K562 (cell line): ENCODE data around the gene TTC13. TPM values are rescaled to one million over a fixed set of nuclear protein-coding genes. Genes with fewer than 3 reads are reported as not detected.

Source experiments
- ARHGAP35 ChIP-seq: fragments of 450-650 bp; IDR thresholded peaks from 2 replicates; pipeline ENCODE4 v1.6.1; 2018; ENCODE audit not compliant: partially characterized antibody
- CSDE1 ChIP-seq, 2 experiments: fragments of 450-650 bp; IDR thresholded peaks; 2 replicates each; pipeline ENCODE4 v1.6.1; 2016; ENCODE audit warnings: mild to moderate bottlenecking in 1 of 2
- DACH1 ChIP-seq: fragments of 450-650 bp; IDR thresholded peaks from 2 replicates; pipeline ENCODE4 v1.6.1; 2018; ENCODE audit not compliant: partially characterized antibody
- EHMT2 ChIP-seq: fragments of 450-650 bp; IDR thresholded peaks from 2 replicates; pipeline ENCODE4 v1.6.1; 2018; ENCODE audit warnings: antibody characterized with exemption
- ELF4 ChIP-seq: fragments of 450-650 bp; formaldehyde crosslinking; IDR thresholded peaks from 2 replicates; pipeline ENCODE4 v1.4.0; 2022; ENCODE audit warnings: missing genetic modification characterization
- LEF1 ChIP-seq: fragments of 450-650 bp; IDR thresholded peaks from 2 replicates; pipeline ENCODE4 v1.6.1; 2016; ENCODE audit warnings: mild to moderate bottlenecking
- MAFG ChIP-seq: fragments of 450-650 bp; conservative IDR thresholded peaks from 2 replicates; pipeline ENCODE4 v1.6.1; 2016; ENCODE audit warnings: missing genetic modification characterization, missing compliant biosample characterization
- MEIS2 ChIP-seq: fragments of 450-650 bp; IDR thresholded peaks from 2 replicates; pipeline ENCODE4 v1.6.1; 2014; ENCODE audit warnings: mild to moderate bottlenecking; ENCODE audit not compliant: partially characterized antibody
- PTBP1 ChIP-seq: fragments of 200-400 bp; formaldehyde crosslinking; IDR thresholded peaks from 2 replicates; pipeline ENCODE4 v1.6.1; 2017; ENCODE audit warnings: low read depth, low read length
- SMARCA5 ChIP-seq: fragments of 450-650 bp; IDR thresholded peaks from 2 replicates; pipeline ENCODE4 v1.6.1; 2016
- SUPT5H ChIP-seq: fragments of 450-650 bp; IDR thresholded peaks from 2 replicates; pipeline ENCODE4 v1.6.1; 2016
- polyA plus RNA-seq, 8 experiments: library from polyadenylated mRNA; depleted of rRNA in 4 of 8; stranded (reverse) in 5 of 8; unstranded in 3 of 8; fragments of >200 nt; fragmentation: Nextera tagmentation in 2 of 8; fragmentation: Illumina TruSeq in 1 of 8; extraction: Ambion mirVana in 2 of 8; extraction: Trizol in 1 of 8; gene quantifications; 2 replicates each; pipeline versions ENCODE4 v1.2.1 to v1.2.3, GENCODE V29; 2011 to 2014; ENCODE audit warnings: inconsistent platforms in 1 of 8, missing spikeins in 1 of 8
- total RNA-seq, 7 experiments: library from RNA; depleted of rRNA in 6 of 7; stranded (reverse); fragments of >200 nt in 6 of 7; fragmentation: Illumina TruSeq in 2 of 7; extraction: Trizol in 2 of 7; gene quantifications; 2 replicates each; pipeline versions ENCODE4 v1.2.1 to v1.2.3, GENCODE V29; 2011 to 2021; ENCODE audit warnings: low replicate concordance in 1 of 7
- TF ChIP-seq, protein P1 (sequence below): fragments of 250-450 bp; sonication (Bioruptor Pico); IDR thresholded peaks from 2 replicates; pipeline ENCODE4 v1.8.0; 2022; ENCODE audit warnings: inconsistent platforms, mild to moderate bottlenecking, moderate library complexity, borderline replicate concordance
- TF ChIP-seq, protein P2 (sequence below), 2 experiments: fragments of 450-650 bp; IDR thresholded peaks; 2 replicates each; pipeline ENCODE4 v1.6.1; 2016
- TF ChIP-seq, protein P3 (sequence below): fragments of 450-650 bp; IDR thresholded peaks from 2 replicates; pipeline ENCODE4 v1.6.1; 2016; ENCODE audit warnings: missing biosample characterization, missing genetic modification characterization
- TF ChIP-seq, protein P4 (sequence below): fragments of 450-650 bp; formaldehyde crosslinking; conservative IDR thresholded peaks from 2 replicates; pipeline ENCODE4 v1.4.0; 2022; ENCODE audit warnings: mild to moderate bottlenecking, missing genetic modification characterization
- TF ChIP-seq, protein P5 (sequence below): fragments of 150-350 bp; conservative IDR thresholded peaks from 2 replicates; pipeline ENCODE4 v1.6.1; 2014; ENCODE audit warnings: low read length
- TF ChIP-seq, protein P6 (sequence below), 2 experiments: fragments of 450-650 bp in 1 of 2; IDR thresholded peaks; 2 replicates each; pipeline ENCODE4 v1.6.1; 2011 to 2017; ENCODE audit warnings: low read depth in 2 of 2, antibody characterized with exemption in 1 of 2, borderline replicate concordance in 1 of 2, low read length in 1 of 2, mild to moderate bottlenecking in 1 of 2, mixed read lengths in 1 of 2; ENCODE audit not compliant: control insufficient read depth in 1 of 2

TTC13 gene
- total and polyA plus RNA-seq, 9 of the 15 experiments (the other 6 are each of a cell fraction or from before 2014, with no cell fraction given) = 1.7 to 13.8 (median 9.6) TPM

DNA sequence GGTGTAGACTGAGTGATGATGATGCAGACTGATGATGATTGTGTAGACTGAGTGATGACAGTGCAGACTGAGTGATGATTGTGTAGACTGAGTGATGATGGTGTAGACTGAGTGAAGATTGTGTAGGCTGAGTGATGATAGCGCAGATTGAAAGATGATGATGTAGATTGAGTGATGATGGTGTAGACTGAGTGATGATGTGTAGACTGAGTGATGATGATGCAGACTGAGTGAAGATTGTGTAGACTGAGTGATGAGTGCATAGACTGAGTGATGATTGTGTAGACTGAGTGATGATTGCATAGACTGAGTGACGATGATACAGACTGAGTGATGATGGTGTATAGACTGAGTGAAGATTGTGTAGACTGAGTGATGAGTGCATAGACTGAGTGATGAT is 32.7 kb upstream of the TTC13 start (continued):
- peak; percentile 67 for TF ChIP-seq EHMT2
- TF ChIP-seq, protein P1, sequence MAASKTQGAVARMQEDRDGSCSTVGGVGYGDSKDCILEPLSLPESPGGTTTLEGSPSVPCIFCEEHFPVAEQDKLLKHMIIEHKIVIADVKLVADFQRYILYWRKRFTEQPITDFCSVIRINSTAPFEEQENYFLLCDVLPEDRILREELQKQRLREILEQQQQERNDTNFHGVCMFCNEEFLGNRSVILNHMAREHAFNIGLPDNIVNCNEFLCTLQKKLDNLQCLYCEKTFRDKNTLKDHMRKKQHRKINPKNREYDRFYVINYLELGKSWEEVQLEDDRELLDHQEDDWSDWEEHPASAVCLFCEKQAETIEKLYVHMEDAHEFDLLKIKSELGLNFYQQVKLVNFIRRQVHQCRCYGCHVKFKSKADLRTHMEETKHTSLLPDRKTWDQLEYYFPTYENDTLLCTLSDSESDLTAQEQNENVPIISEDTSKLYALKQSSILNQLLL (CRISPR knock-in tag) = no peak
- TF ChIP-seq, protein P2, sequence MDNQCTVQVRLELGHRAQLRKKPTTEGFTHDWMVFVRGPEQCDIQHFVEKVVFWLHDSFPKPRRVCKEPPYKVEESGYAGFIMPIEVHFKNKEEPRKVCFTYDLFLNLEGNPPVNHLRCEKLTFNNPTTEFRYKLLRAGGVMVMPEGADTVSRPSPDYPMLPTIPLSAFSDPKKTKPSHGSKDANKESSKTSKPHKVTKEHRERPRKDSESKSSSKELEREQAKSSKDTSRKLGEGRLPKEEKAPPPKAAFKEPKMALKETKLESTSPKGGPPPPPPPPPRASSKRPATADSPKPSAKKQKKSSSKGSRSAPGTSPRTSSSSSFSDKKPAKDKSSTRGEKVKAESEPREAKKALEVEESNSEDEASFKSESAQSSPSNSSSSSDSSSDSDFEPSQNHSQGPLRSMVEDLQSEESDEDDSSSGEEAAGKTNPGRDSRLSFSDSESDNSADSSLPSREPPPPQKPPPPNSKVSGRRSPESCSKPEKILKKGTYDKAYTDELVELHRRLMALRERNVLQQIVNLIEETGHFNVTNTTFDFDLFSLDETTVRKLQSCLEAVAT (IDR thresholded peaks at IDR 0.05) = 0 out of 4 replicates have a peak, but pooled peaks of 1 of the 2 experiments have one; percentile 9
- TF ChIP-seq, protein P3, sequence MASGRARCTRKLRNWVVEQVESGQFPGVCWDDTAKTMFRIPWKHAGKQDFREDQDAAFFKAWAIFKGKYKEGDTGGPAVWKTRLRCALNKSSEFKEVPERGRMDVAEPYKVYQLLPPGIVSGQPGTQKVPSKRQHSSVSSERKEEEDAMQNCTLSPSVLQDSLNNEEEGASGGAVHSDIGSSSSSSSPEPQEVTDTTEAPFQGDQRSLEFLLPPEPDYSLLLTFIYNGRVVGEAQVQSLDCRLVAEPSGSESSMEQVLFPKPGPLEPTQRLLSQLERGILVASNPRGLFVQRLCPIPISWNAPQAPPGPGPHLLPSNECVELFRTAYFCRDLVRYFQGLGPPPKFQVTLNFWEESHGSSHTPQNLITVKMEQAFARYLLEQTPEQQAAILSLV (tag) = 0 out of 2 replicates have a peak, but pooled peaks have one; percentile 16
- TF ChIP-seq SUPT5H = 0 out of 2 replicates have a peak, but pooled peaks have one; percentile 18
- peak; percentile 78 for TF ChIP-seq MEIS2
- no peak for TF ChIP-seq PTBP1
- TF ChIP-seq CSDE1 (IDR thresholded peaks at IDR 0.05) = no peak
- TF ChIP-seq, protein P4, sequence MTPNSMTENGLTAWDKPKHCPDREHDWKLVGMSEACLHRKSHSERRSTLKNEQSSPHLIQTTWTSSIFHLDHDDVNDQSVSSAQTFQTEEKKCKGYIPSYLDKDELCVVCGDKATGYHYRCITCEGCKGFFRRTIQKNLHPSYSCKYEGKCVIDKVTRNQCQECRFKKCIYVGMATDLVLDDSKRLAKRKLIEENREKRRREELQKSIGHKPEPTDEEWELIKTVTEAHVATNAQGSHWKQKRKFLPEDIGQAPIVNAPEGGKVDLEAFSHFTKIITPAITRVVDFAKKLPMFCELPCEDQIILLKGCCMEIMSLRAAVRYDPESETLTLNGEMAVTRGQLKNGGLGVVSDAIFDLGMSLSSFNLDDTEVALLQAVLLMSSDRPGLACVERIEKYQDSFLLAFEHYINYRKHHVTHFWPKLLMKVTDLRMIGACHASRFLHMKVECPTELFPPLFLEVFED (CRISPR knock-in tag) = 0 out of 2 replicates have a peak, but pooled peaks have one; percentile 32
- TF ChIP-seq SMARCA5 = 0 out of 2 replicates have a peak, but pooled peaks have one; percentile 41
- TF ChIP-seq, protein P5, sequence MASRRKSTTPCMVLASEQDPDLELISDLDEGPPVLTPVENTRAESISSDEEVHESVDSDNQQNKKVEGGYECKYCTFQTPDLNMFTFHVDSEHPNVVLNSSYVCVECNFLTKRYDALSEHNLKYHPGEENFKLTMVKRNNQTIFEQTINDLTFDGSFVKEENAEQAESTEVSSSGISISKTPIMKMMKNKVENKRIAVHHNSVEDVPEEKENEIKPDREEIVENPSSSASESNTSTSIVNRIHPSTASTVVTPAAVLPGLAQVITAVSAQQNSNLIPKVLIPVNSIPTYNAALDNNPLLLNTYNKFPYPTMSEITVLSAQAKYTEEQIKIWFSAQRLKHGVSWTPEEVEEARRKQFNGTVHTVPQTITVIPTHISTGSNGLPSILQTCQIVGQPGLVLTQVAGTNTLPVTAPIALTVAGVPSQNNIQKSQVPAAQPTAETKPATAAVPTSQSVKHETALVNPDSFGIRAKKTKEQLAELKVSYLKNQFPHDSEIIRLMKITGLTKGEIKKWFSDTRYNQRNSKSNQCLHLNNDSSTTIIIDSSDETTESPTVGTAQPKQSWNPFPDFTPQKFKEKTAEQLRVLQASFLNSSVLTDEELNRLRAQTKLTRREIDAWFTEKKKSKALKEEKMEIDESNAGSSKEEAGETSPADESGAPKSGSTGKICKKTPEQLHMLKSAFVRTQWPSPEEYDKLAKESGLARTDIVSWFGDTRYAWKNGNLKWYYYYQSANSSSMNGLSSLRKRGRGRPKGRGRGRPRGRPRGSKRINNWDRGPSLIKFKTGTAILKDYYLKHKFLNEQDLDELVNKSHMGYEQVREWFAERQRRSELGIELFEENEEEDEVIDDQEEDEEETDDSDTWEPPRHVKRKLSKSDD = no peak
- 0 out of 2 replicates have a peak, but pooled peaks have one; percentile 8 for TF ChIP-seq MAFG (tag)
- TF ChIP-seq, protein P6, sequence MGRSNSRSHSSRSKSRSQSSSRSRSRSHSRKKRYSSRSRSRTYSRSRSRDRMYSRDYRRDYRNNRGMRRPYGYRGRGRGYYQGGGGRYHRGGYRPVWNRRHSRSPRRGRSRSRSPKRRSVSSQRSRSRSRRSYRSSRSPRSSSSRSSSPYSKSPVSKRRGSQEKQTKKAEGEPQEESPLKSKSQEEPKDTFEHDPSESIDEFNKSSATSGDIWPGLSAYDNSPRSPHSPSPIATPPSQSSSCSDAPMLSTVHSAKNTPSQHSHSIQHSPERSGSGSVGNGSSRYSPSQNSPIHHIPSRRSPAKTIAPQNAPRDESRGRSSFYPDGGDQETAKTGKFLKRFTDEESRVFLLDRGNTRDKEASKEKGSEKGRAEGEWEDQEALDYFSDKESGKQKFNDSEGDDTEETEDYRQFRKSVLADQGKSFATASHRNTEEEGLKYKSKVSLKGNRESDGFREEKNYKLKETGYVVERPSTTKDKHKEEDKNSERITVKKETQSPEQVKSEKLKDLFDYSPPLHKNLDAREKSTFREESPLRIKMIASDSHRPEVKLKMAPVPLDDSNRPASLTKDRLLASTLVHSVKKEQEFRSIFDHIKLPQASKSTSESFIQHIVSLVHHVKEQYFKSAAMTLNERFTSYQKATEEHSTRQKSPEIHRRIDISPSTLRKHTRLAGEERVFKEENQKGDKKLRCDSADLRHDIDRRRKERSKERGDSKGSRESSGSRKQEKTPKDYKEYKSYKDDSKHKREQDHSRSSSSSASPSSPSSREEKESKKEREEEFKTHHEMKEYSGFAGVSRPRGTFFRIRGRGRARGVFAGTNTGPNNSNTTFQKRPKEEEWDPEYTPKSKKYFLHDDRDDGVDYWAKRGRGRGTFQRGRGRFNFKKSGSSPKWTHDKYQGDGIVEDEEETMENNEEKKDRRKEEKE (IDR thresholded peaks at IDR 0.05; ENCODE audit: borderline replicate concordance in 1 of 2, control insufficient read depth in 1 of 2, low read depth in 2 of 2, low read length in 1 of 2) = 0 out of 4 replicates have a peak, but pooled peaks of 1 of the 2 experiments have one; percentile 21
- TF ChIP-seq DACH1 = no peak
- peak; percentile 79 for TF ChIP-seq ARHGAP35
- TF ChIP-seq ELF4 (CRISPR knock-in tag) = 0 out of 2 replicates have a peak, but pooled peaks have one; percentile 20
- peak; percentile 30; the same call in 1 of the 2 replicates for TF ChIP-seq LEF1
